Renal cortex interstitium (tissue), 11 donors: ENCODE results near the gene FCRL2. TPM values are rescaled to one million over a fixed set of nuclear protein-coding genes. Genes with fewer than 3 reads are reported as not detected.

Experiments used
- DNase-seq, 11 donors: peaks; one replicate each; pipeline ENCODE4 v3.0.0-alpha.2; 2013; ENCODE audit warnings: low read depth in 9 of 11, low spot score in 4 of 11; ENCODE audit errors: extremely low read depth in 1 of 11
- polyA plus RNA-seq, 3 donors: library from polyadenylated mRNA; unstranded; fragments of 120-200 nt; gene quantifications; one replicate each; pipeline ENCODE4 v1.2.1, GENCODE V29; 2013; ENCODE audit not compliant: insufficient read length in 3 of 3

The FCRL2 gene
- polyA plus RNA-seq, 3 donors, result 0.09 to 0.11 TPM; not detected in 1

DNA sequence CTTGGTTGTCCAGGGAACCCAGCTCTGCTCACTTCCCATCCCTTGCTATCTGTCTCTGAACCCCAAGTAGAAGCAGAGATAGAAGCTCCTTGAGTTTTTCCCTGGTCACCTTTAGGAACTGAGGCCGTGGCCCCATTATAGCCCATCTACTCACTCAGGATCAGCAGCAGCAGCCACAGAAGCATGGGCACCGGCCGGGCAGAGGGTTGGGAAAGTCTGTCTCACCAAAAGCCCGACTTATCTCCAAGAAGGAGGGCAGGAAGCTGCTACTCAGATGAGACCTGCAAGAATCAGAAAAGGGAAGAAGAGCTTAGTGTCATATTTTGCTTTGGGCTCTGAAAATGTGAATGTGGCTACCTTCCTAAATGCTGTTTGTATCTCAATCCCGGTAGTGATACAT lies 76.6 kb downstream of the FCRL2 start:
- no peak for DNase-seq

DNA sequence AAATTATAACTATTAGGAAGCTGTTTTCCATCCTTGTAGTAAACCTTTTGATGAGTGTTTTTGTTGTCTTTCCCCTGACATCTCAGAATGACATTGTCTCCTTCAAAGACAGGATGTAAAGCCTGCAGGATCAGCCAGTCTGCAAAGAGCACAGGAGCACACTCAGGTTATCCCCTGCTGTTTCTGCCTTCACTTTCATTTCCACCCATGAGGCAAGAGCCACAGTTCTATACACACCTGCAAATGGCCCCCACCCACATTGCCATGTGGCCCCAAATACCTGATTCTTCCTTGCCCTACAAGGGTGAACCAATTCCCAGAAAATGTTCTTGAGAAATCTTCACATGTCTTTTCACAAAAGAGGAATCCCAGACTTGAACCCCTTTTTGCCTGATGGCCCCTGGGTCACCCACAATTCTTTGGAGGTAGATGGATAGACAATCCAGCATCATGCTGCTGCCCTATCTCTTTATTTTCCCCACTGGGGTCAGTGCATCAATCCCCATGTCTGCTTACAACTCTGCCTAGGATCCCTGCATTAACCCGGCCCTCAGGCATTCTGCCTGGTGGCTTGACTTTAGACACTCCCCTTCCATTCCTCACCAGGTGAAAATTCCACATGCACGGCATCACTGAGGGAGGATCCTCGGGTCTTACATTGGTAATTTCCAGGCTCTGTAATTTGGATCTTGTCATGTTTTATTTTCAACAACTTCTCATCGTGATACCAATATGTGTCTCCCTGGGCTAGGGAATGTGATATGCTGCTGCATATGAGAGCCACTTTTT lies 79.0 kb downstream of the FCRL2 start:
- no peak for DNase-seq

DNA sequence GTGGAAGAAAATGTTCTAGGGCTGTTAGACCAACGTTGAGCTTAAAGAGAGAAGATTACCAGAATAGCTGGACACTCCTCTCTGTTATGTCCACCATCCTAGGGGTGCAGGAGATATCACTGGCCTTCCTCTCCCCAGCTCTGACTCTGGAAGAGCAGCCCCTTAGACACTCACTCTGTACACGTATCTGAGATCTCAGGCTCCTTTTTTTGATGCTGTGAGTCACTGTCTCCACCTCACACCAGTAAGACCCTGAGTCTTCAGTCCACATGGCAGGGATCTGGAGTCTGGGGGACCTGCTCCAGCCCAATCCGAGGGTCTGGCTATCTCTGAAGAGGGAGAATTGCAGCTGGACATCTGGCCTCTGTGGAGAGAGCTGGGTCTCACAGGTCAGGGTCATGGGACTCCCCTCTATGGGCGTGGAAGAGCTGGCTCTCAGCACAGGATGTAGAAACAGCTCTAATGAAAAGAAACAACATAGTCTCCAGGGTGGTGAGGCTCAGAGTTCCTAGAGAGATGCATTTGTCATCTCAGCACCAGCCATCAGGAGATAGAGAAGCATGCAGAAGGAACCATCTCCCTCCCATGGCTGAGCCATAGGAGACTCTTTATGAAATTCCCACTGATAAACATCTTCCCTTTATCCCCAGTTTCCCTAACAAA lies 79.8 kb downstream of the FCRL2 start:
- DNase-seq, result no peak

Other genes starting within 250 kb of the FCRL2 start
- gene FCRL5, start 224.6 kb downstream of the FCRL2 start, polyA plus RNA-seq, result under 1 TPM; 0.09 to 0.23 (median 0.16) TPM
- not detected for gene FCRL4, start 179.0 kb downstream of the FCRL2 start, polyA plus RNA-seq
- under 1 TPM in 2 of 3 donors, not detected in 1; 0.04 to 0.09 TPM for gene FCRL3, start 76.4 kb downstream of the FCRL2 start, polyA plus RNA-seq
- under 1 TPM in 2 of 3 donors, not detected in 1; 0.14 to 0.48 TPM for gene FCRL1, start 43.0 kb upstream of the FCRL2 start, polyA plus RNA-seq
- not detected for gene CD5L, start 64.7 kb upstream of the FCRL2 start, polyA plus RNA-seq
- 100 to 1,000 TPM; 171 to 186 (median 179) TPM for gene KIRREL1, start 216.5 kb upstream of the FCRL2 start, polyA plus RNA-seq